Skeletal muscle satellite cell (primary cell): ENCODE results near the gene ARRB1.

Experiments
- H3K27me3 ChIP-seq: 2 replicates; pipeline ENCODE4 v1.7.0; 2013; ENCODE audit warnings: low read length; ENCODE audit not compliant: control insufficient read depth, insufficient read depth
- H3K36me3 ChIP-seq: 2 replicates; pipeline ENCODE4 v1.7.0; 2013; ENCODE audit warnings: mild to moderate bottlenecking, control low read depth, low read length; ENCODE audit not compliant: insufficient read depth
- H3K4me1 ChIP-seq: 2 replicates; pipeline ENCODE4 v1.7.0; 2013; ENCODE audit warnings: low read length; ENCODE audit not compliant: control insufficient read depth, insufficient read depth
- H3K4me2 ChIP-seq: 2 replicates; pipeline ENCODE4 v1.7.0; 2013; ENCODE audit warnings: mild to moderate bottlenecking, low read length
- H3K4me3 ChIP-seq: 2 replicates; pipeline ENCODE4 v1.7.0; 2013; ENCODE audit warnings: low read length
- H3K9ac ChIP-seq: 2 replicates; pipeline ENCODE4 v1.7.0; 2013; ENCODE audit warnings: mild to moderate bottlenecking, low read depth, low read length, moderate library complexity
- H3K9me3 ChIP-seq: replicated peaks from 2 replicates; pipeline ENCODE4 v1.7.0; 2013; ENCODE audit warnings: mild to moderate bottlenecking, control low read depth, low read length

ARRB1 gene

GRCh38 chr11:75285776-75286360 lies 65.6 kb downstream of the ARRB1 start:
- no peaks in the 10 kb centered on the region for H3K36me3 ChIP-seq
- peaks cover 10% of the 10 kb centered on the region for H3K27me3 ChIP-seq
- H3K9me3 ChIP-seq = no peaks in the 10 kb centered on the region
- no peak overlapping the region for H3K9ac ChIP-seq
- no peak overlapping the region for H3K4me2 ChIP-seq
- no peaks in the 10 kb centered on the region for H3K4me1 ChIP-seq
- no peak overlapping the region for H3K4me3 ChIP-seq

DNA sequence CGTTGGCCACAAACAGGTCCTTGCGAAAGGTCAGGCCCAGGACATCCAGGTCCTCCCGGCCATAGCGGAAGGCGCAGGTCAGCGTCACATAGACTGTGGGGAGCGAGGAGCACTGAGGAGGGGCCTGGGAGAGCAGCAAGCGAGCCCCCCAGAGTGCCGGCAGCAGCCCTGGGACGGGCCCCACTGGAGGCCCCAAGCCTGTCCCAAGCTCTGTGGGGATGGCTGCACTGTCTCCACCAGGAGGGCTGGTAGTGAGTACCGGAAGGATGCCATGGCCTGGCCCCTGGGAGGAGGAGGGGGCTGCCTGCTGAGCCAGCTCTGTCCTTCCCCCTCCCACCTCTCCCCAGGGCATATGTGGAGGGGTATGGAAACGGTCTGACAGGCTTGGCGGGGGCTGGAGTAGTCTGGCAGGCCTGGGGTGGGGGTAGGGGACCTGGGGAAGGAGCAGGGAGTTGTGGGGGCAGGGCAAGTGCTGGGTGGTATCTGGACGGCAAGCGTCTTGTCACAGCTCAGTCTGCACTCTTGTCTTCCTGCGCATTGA lies 68.0 kb downstream of the ARRB1 start:
- no peak overlapping the region for H3K4me3 ChIP-seq
- H3K9ac ChIP-seq = no peak overlapping the region
- H3K36me3 ChIP-seq = no peaks in the 10 kb centered on the region
- H3K4me1 ChIP-seq = no peaks in the 10 kb centered on the region
- no peaks in the 10 kb centered on the region for H3K9me3 ChIP-seq
- no peaks in the 10 kb centered on the region for H3K27me3 ChIP-seq
- no peak overlapping the region for H3K4me2 ChIP-seq

DNA sequence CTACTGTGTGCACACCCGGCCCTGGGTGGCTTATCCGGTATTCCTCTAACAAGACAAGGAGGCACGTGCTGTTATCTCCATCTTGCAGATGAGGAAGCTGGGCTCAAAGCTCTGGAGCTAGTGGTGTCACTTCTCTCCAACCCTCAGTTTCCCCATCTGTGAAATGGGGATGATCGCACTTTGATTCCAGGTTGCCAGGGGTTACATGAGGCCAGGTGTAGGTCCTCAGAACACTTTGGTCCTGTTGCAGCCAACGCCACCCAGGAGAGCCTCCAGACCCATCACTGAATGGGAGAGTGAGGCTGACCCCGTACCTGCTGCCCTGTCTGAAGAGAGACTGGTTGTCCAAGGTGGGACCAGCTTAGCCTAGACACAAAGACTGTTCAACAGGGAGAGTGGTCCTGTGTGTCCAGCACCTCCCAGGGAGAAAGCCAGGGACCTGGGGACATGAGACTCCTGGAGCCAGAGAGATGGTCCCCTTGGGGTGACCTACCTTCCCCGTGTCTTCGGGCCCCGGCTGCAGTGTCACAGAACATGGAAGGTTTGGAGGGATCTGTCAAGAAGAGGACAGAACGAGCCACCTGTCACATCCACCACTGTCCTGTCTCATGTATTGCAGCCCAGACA lies 69.9 kb downstream of the ARRB1 start:
- Histone ChIP-seq H3K27me3 (no peaks in the 10 kb centered on the region), H3K4me2 (no peak overlapping the region), H3K9me3 (no peaks in the 10 kb centered on the region), H3K4me1 (no peaks in the 10 kb centered on the region), H3K9ac (no peak overlapping the region), H3K4me3 (no peak overlapping the region), H3K36me3 (no peaks in the 10 kb centered on the region)

GRCh38 chr11:75280770-75281468 lies 70.5 kb downstream of the ARRB1 start:
- no peaks in the 10 kb centered on the region for H3K27me3 ChIP-seq
- H3K4me3 ChIP-seq = no peak overlapping the region
- no peak overlapping the region for H3K9ac ChIP-seq
- no peak overlapping the region for H3K4me2 ChIP-seq
- no peaks in the 10 kb centered on the region for H3K4me1 ChIP-seq
- no peaks in the 10 kb centered on the region for H3K9me3 ChIP-seq
- no peaks in the 10 kb centered on the region for H3K36me3 ChIP-seq

GRCh38 chr11:75280227-75280701 lies 71.2 kb downstream of the ARRB1 start:
- Histone ChIP-seq H3K4me2 (no peak overlapping the region), H3K4me1 (no peaks in the 10 kb centered on the region), H3K9ac (no peak overlapping the region), H3K36me3 (no peaks in the 10 kb centered on the region), H3K4me3 (no peak overlapping the region), H3K9me3 (no peaks in the 10 kb centered on the region), H3K27me3 (no peaks in the 10 kb centered on the region)

DNA sequence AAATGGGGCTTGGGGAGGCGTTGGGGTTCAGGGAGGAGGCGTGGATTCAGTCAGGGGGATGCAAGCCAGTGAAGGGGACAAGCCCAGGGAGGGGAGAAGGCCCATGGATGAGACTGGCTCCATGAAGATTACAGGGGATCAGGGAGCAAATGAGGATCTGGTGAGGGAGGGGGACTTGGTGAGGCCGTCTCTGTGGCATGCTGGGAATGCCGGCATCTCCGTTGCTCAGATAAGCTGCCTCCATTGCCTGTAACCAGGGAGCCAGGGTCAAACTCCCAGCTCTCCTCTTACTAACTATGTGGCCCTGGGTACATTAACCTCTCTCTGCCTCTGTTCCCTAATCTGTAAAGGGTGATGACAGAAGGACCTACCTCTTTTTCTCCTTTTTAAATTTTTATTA lies 72.2 kb downstream of the ARRB1 start:
- no peak overlapping the region for H3K4me2 ChIP-seq
- no peaks in the 10 kb centered on the region for H3K27me3 ChIP-seq
- no peak overlapping the region for H3K9ac ChIP-seq
- H3K9me3 ChIP-seq = no peaks in the 10 kb centered on the region
- no peak overlapping the region for H3K4me3 ChIP-seq
- H3K4me1 ChIP-seq = no peaks in the 10 kb centered on the region
- no peaks in the 10 kb centered on the region for H3K36me3 ChIP-seq

- Histone ChIP-seq H3K9ac (no peak overlapping the region), H3K4me1 (no peaks in the 10 kb centered on the region), H3K4me2 (no peak overlapping the region), H3K4me3 (no peak overlapping the region), H3K36me3 (no peaks in the 10 kb centered on the region), H3K27me3 (no peaks in the 10 kb centered on the region), H3K9me3 (no peaks in the 10 kb centered on the region)
These were observed 73.3 kb downstream of the ARRB1 start for GRCh38 chr11:75277991-75278790.

- Histone ChIP-seq H3K36me3 (no peaks in the 10 kb centered on the region), H3K27me3 (no peaks in the 10 kb centered on the region), H3K4me1 (no peaks in the 10 kb centered on the region)
These were observed 74.2 kb downstream of the ARRB1 start for GRCh38 chr11:75277211-75277805.

GRCh38 chr11:75276686-75277085 lies 74.8 kb downstream of the ARRB1 start:
- Histone ChIP-seq H3K9me3 (no peaks in the 10 kb centered on the region), H3K4me2 (no peak overlapping the region), H3K4me3 (no peak overlapping the region), H3K9ac (no peak overlapping the region), H3K4me1 (no peaks in the 10 kb centered on the region), H3K36me3 (no peaks in the 10 kb centered on the region), H3K27me3 (no peaks in the 10 kb centered on the region)

More at GRCh38 chr11:75277211-75277805, 74.2 kb downstream of the ARRB1 start:
- H3K9me3 ChIP-seq = no peaks in the 10 kb centered on the region
- no peak overlapping the region for H3K9ac ChIP-seq
- no peak overlapping the region for H3K4me3 ChIP-seq
- H3K4me2 ChIP-seq = no peak overlapping the region

DNA sequence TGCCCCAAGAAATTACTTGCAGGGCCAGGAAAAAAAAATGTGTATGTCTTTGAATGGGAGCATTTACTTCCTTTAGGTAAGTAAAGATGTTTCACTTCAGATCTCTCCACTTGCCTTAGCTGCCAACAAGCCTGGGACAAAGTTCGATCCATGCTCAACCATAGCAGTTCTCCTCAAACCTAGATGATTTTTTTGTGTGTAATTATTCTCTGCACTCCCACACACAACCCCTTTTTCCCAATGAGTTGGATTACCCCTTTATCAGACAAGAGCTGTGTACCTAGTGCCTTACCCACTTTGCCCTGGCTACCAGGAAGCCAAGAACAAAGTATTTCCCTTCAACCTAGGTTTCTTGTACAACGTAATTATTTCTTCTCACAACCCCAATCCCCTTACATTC lies 75.3 kb downstream of the ARRB1 start:
- Histone ChIP-seq H3K9me3 (no peaks in the 10 kb centered on the region), H3K4me1 (no peaks in the 10 kb centered on the region), H3K27me3 (no peaks in the 10 kb centered on the region), H3K9ac (no peak overlapping the region), H3K4me2 (no peak overlapping the region), H3K36me3 (no peaks in the 10 kb centered on the region), H3K4me3 (no peak overlapping the region)

DNA sequence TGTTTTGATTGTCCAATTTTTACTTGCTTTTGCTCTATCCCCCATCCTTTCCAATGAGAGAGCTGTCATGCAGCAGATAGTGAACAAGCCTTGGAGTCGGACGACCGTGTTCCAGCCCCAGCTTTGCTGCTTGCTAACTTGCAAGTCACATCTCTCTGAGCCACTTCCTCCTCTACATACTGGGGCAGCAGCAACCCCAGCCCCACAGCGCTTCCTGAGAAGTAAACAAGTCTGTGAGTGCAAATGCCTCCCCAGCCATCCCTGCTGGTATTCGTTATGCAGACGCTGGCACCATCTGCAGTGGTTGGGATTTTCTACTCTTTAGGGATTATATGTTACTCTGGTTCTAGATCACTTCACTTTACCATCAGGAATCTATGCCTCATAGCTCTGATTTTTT lies 75.9 kb downstream of the ARRB1 start:
- Histone ChIP-seq H3K4me3 (no peak overlapping the region), H3K4me1 (no peaks in the 10 kb centered on the region), H3K4me2 (no peak overlapping the region), H3K36me3 (no peaks in the 10 kb centered on the region), H3K9me3 (no peaks in the 10 kb centered on the region), H3K27me3 (no peaks in the 10 kb centered on the region), H3K9ac (no peak overlapping the region)
